ENCODE data around the gene PPFIA1. TPM values are rescaled to one million over a fixed set of nuclear protein-coding genes. Genes with fewer than 3 reads are reported as not detected.

PPFIA1 gene
- total and polyA plus RNA-seq, 2 donors (not counting 1 experiment from before 2014, with no cell fraction given): 38.8 to 39.8 TPM

DNA sequence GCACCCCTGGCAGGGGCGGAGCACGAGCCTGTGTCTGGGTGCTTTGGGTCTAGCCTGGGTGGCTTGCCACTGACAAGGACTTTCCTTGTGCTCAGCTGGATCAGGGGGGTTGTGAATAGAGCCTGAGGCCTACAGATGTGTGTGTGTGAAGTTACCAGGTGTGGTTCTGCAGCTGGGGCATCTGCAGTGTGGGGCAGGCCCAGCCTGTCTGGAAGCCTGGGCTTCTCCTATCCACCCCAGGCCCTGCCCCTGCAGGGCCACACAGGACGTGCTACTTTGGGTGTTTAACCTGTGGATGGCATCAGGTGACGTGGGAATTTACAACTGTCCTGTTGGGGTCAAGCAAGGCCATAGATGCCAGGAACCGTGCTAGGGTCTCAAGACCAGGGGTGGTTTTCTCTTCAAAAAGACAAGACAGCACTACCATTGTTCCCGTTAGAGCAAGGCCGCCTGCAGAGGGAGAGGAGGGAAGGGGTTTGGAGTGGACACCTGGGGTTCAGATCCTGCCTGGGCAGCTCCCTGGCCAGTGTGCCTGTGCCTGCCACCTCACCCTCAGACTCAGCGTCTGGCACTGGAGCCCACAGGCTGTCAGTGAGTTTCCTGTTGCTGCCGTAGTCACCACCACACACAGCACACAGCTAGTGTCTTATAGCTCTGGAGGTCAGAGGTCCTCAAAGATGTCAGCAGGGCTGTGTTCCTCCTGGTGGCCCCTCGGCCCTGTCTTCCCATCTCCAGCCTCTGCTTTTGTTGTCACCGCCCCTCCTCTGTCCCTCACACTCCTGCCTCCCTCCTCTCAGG is 159.4 kb downstream of the PPFIA1 start:
- H3K9me3 ChIP-seq (ENCODE audit: control insufficient read depth, insufficient read depth, low read depth, low read length): no peaks in the 10 kb centered on the region
- no peak for DNase-seq (ENCODE audit: low read depth in 2 of 2)
- H3K4me2 ChIP-seq (ENCODE audit: extremely low read depth, insufficient read depth, low read length): no peak overlapping the region
- no peaks in the 10 kb centered on the region for H3K27me3 ChIP-seq (ENCODE audit: control insufficient read depth, insufficient read depth, low read length)
- H2AFZ ChIP-seq (ENCODE audit: low read length): no peak overlapping the region
- TF ChIP-seq EZH2 (IDR thresholded peaks at IDR 0.05; ENCODE audit: low read length, missing control alignments) (no peak), CTCF (conservative IDR thresholded peaks at IDR 0.05 in 1 of 2, IDR thresholded peaks at IDR 0.05 in 1 of 2; ENCODE audit: low read depth in 1 of 2, low read length in 2 of 2) (no peak)
- H4K20me1 ChIP-seq (ENCODE audit: control insufficient read depth, extremely low read depth, insufficient read depth, low read length): peaks cover under 1% of the 10 kb centered on the region
- no peak overlapping the region for H3K4me3 ChIP-seq (replicated peaks in 1 of 4; ENCODE audit: control extremely low read depth in 1 of 4, insufficient read depth in 1 of 4, low read depth in 3 of 4, low read length in 4 of 4)
- no peaks in the 10 kb centered on the region for H3K4me1 ChIP-seq (ENCODE audit: control insufficient read depth, extremely low read depth, insufficient read depth, low read length)
- H3K9ac ChIP-seq (ENCODE audit: insufficient read depth, low read length): no peak overlapping the region
- H3K79me2 ChIP-seq (ENCODE audit: control insufficient read depth, insufficient read depth, low read length): no peaks in the 10 kb centered on the region
- no peak overlapping the region for H3K27ac ChIP-seq (ENCODE audit: insufficient read depth, low read length)
- H3K36me3 ChIP-seq (ENCODE audit: control insufficient read depth, insufficient read depth, low read length): peaks cover 57% of the 10 kb centered on the region

- Histone ChIP-seq H3K79me2 (ENCODE audit: control insufficient read depth, insufficient read depth, low read length) (no peaks in the 10 kb centered on the region), H3K27ac (ENCODE audit: insufficient read depth, low read length) (no peak overlapping the region), H3K4me1 (ENCODE audit: control insufficient read depth, extremely low read depth, insufficient read depth, low read length) (no peaks in the 10 kb centered on the region), H3K27me3 (ENCODE audit: control insufficient read depth, insufficient read depth, low read length) (no peaks in the 10 kb centered on the region), H4K20me1 (ENCODE audit: control insufficient read depth, extremely low read depth, insufficient read depth, low read length) (no peaks in the 10 kb centered on the region), H3K4me2 (ENCODE audit: extremely low read depth, insufficient read depth, low read length) (no peak overlapping the region), H3K9me3 (ENCODE audit: control insufficient read depth, insufficient read depth, low read depth, low read length) (no peaks in the 10 kb centered on the region), H3K9ac (ENCODE audit: insufficient read depth, low read length) (no peak overlapping the region), H3K4me3 (replicated peaks in 1 of 4; ENCODE audit: control extremely low read depth in 1 of 4, insufficient read depth in 1 of 4, low read depth in 3 of 4, low read length in 4 of 4) (no peak overlapping the region), H3K36me3 (ENCODE audit: control insufficient read depth, insufficient read depth, low read length) (peaks cover 55% of the 10 kb centered on the region), H2AFZ (ENCODE audit: low read length) (no peak overlapping the region)
- TF ChIP-seq CTCF (conservative IDR thresholded peaks at IDR 0.05 in 1 of 2, IDR thresholded peaks at IDR 0.05 in 1 of 2; ENCODE audit: low read depth in 1 of 2, low read length in 2 of 2) (no peak), EZH2 (IDR thresholded peaks at IDR 0.05; ENCODE audit: low read length, missing control alignments) (no peak)
- no peak for DNase-seq (ENCODE audit: low read depth in 2 of 2)
Observed at GRCh38 chr11:70430671-70431574, 160.4 kb downstream of the PPFIA1 start.

GRCh38 chr11:70431611-70432010 is 161.1 kb downstream of the PPFIA1 start:
- TF ChIP-seq CTCF (conservative IDR thresholded peaks at IDR 0.05 in 1 of 2, IDR thresholded peaks at IDR 0.05 in 1 of 2; ENCODE audit: low read depth in 1 of 2, low read length in 2 of 2) (no peak), EZH2 (IDR thresholded peaks at IDR 0.05; ENCODE audit: low read length, missing control alignments) (no peak)
- H3K27me3 ChIP-seq (ENCODE audit: control insufficient read depth, insufficient read depth, low read length): no peaks in the 10 kb centered on the region
- H3K79me2 ChIP-seq (ENCODE audit: control insufficient read depth, insufficient read depth, low read length): no peaks in the 10 kb centered on the region
- no peaks in the 10 kb centered on the region for H3K9me3 ChIP-seq (ENCODE audit: control insufficient read depth, insufficient read depth, low read depth, low read length)
- H3K27ac ChIP-seq (ENCODE audit: insufficient read depth, low read length): no peak overlapping the region
- H2AFZ ChIP-seq (ENCODE audit: low read length): no peak overlapping the region
- no peaks in the 10 kb centered on the region for H4K20me1 ChIP-seq (ENCODE audit: control insufficient read depth, extremely low read depth, insufficient read depth, low read length)
- no peak overlapping the region for H3K4me3 ChIP-seq (replicated peaks in 1 of 4; ENCODE audit: control extremely low read depth in 1 of 4, insufficient read depth in 1 of 4, low read depth in 3 of 4, low read length in 4 of 4)
- peaks cover 58% of the 10 kb centered on the region for H3K36me3 ChIP-seq (ENCODE audit: control insufficient read depth, insufficient read depth, low read length)
- DNase-seq (ENCODE audit: low read depth in 2 of 2): no peak
- no peak overlapping the region for H3K4me2 ChIP-seq (ENCODE audit: extremely low read depth, insufficient read depth, low read length)
- H3K9ac ChIP-seq (ENCODE audit: insufficient read depth, low read length): no peak overlapping the region
- no peaks in the 10 kb centered on the region for H3K4me1 ChIP-seq (ENCODE audit: control insufficient read depth, extremely low read depth, insufficient read depth, low read length)
